Measurements from ENCODE around the gene HOXC6. TPM values are rescaled to one million over a fixed set of nuclear protein-coding genes. Genes with fewer than 3 reads are reported as not detected.

The HOXC6 gene
- total and polyA plus RNA-seq, 4 experiments from 2014 or later: not detected

DNA sequence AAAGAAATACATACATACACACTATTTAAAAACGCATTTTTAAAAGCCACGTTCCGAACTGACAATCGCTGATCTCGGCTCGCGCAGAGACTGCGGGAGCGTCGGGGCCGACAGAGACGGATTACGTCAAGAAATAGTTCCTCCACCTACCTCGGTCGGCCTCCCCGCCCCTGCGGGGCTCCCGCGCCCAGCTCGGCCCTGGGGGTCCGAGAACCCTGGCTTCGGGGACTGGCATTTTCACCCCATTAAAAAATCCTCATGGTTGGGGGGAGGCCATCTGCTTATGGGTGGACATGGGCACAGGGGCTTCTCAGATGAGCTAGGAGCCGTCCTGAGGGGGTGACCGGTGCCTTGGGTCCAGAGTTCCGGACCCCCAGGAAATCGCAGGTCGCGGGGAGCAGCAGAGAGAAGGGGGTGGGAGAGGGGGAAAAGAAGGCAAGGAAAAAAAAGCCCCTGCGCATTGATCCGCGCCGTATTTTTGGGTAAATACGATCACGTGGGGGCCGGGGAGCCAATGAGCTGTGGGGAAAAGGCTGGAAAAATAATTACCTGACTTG is 28.6 kb upstream of the HOXC6 start:
- Histone ChIP-seq H3K36me3 (ENCODE audit: insufficient read depth, low read length) (no peaks in the 10 kb centered on the region), H3K27me3 (ENCODE audit: insufficient read depth, low read length) (peaks cover 91% of the 10 kb centered on the region), H3K4me3 (ENCODE audit: low read length in 2 of 2) (no peak overlapping the region), H3K4me1 (ENCODE audit: insufficient read depth, low read length) (peaks cover 36% of the 10 kb centered on the region), H3K27ac (ENCODE audit: low read depth, low read length) (no peak overlapping the region), H3K9me3 (ENCODE audit: control insufficient read depth in 1 of 2, low read length in 2 of 2) (no peaks in the 10 kb centered on the region)
- intact Hi-C loops (cut with micrococcal nuclease): loop anchor here (10.0 kb wide), 1 partner anchor 355 kb away; no protein-coding TSS in a partner anchor
- peak overlapping the region in 2 of 7 donors; percentile 51 to 78 for H3K27ac Mint-ChIP-seq
- ChIA-PET POLR2A (ENCODE audit: partially characterized antibody) (interaction anchor here (0.6 to 2.0 kb wide), 8 partner anchors 10 to 499 kb away, joined by 3 to 6 read pairs (median 3); partner anchors contain the start of gene HOXC6), CTCF (ENCODE audit: partially characterized antibody) (interaction anchor here (1.3 to 5.3 kb wide), 4 partner anchors 26 to 207 kb away, joined by 3 to 26 read pairs (median 8); no protein-coding TSS in a partner anchor)
- H3K27me3 Mint-ChIP-seq: peaks cover 67 to 82% of the 10 kb centered on the region in 2 donors
- peaks cover 7 to 54% (median 22%) of the 10 kb centered on the region in 4 donors for H3K4me1 Mint-ChIP-seq
- DNase-seq: no peak
- H3K36me3 Mint-ChIP-seq: no peaks in the 10 kb centered on the region
- peak overlapping the region in 6 of 8 donors; percentile 28 to 70 (median 56) for H3K4me3 Mint-ChIP-seq
- peaks cover 0 to 6% (median 0%) of the 10 kb centered on the region in 8 donors for H3K9me3 Mint-ChIP-seq

DNA sequence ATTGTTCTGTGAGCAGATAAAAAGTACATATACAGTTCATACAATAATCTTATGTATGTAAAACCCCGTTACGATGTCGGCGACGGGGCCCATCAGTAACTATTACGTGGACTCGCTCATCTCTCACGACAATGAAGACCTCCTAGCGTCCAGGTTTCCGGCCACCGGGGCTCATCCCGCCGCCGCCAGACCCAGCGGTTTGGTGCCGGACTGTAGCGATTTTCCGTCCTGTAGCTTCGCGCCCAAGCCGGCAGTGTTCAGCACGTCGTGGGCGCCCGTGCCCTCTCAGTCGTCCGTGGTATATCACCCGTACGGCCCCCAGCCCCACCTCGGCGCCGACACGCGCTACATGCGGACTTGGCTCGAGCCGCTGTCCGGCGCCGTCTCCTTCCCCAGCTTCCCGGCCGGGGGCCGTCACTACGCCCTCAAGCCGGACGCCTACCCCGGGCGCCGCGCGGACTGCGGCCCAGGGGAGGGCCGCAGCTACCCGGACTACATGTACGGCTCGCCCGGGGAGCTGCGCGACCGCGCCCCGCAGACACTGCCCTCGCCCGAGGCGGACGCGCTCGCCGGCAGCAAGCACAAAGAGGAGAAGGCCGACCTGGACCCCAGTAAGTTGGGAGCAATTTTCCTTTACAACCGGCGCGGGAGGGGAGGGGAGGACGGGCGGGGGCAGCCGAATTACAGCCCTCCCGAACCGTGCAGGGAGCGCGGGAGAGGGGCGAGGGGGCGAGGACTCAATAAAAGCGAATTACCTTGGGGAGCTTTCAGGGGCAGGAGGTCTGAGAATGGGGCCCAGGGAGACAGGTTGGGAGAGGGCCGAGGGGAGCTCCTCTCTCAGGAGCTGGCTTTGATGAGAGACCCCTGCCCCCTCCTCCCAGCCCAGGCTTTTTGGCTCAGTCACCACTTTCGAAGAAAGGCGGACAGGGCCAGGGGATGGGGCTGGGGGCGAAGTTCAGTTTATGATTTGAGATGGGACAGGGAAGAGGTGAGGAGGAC is 27.8 kb upstream of the HOXC6 start, which contains the start of gene HOXC9:
Gene HOXC9 (plus strand): TSS at position 46 of the 999 bp plus-strand sequence. CDS start 28 bp downstream, at position 74.
- H3K27ac Mint-ChIP-seq: peak within 1 kb of the TSS in 3 of 7 donors; percentile 41 to 78 (median 51)
- ChIA-PET CTCF (ENCODE audit: partially characterized antibody) (interaction anchor here (0.6 to 5.3 kb wide), 6 partner anchors 9 to 215 kb away, joined by 3 to 26 read pairs (median 6); no protein-coding TSS in a partner anchor), POLR2A (ENCODE audit: partially characterized antibody) (interaction anchor here (1.2 to 2.0 kb wide), 6 partner anchors 9 to 498 kb away, joined by 3 to 6 read pairs (median 3); partner anchors contain the start of gene HOXC6)
- Histone ChIP-seq H3K27ac (ENCODE audit: low read depth, low read length) (no peak within 1 kb of the TSS), H3K27me3 (ENCODE audit: insufficient read depth, low read length) (peaks cover 91% of the 10 kb centered on the region), H3K9me3 (ENCODE audit: control insufficient read depth in 1 of 2, low read length in 2 of 2) (no peaks in the 10 kb centered on the region), H3K36me3 (ENCODE audit: insufficient read depth, low read length) (no peaks in the 10 kb centered on the region), H3K4me1 (ENCODE audit: insufficient read depth, low read length) (peaks cover 29% of the 10 kb centered on the region), H3K4me3 (ENCODE audit: low read length in 2 of 2) (no peak within 1 kb of the TSS)
- H3K4me1 Mint-ChIP-seq: peaks cover 1 to 50% (median 17%) of the 10 kb centered on the region in 4 donors
- H3K36me3 Mint-ChIP-seq: no peaks in the 10 kb centered on the region
- peak within 1 kb of the TSS in 7 of 8 donors; percentile 28 to 70 (median 55) for H3K4me3 Mint-ChIP-seq
- peaks cover 0 to 6% (median 0%) of the 10 kb centered on the region in 8 donors for H3K9me3 Mint-ChIP-seq
- DNase-seq: no peak
- H3K27me3 Mint-ChIP-seq: peaks cover 66 to 81% of the 10 kb centered on the region in 2 donors
- intact Hi-C loops (cut with micrococcal nuclease): no loop called here

DNA sequence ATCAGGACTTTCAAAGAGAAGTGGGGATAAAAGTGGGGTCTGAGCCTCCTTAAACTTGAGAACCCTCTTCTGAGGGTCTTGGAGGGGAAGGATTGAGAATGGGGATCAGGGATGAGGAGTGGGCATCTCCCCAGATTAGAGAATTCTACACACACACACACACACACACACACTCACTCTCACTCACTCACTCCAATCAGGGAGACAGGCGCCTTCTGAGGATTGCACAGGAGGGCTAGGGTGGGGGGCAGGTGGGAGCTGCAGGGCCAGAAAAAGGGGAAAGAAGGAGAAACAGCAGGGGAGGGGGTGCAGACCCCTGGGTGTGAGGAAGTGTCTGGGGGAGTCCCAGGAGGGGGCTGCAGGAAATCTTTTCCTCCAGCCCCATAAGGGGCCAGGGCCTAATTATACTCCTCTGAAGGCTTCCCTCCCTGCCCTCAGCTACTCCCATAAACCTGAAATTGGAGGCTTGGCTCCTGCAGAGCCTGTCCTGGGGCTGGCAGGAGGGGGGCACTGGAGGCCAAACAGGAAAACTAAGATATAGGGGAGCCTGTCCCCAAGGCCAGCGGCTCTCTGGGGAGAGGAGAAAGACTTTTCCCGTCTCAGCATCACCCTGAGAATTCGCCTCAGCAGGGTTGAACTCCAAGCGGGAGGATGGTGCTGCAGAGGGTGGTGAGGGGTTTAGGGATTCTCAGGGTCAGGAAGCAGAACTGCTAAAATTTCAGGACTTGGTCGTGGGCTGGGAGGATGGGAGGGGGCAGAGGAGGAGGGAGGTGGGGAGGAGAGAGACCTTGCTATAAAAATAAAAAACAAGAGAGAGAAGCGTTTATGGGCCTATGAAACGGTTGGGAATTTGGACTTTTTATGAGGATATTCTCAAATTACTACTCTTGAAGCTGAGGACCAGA is 26.7 kb upstream of the HOXC6 start:
- H3K9me3 Mint-ChIP-seq: peaks cover 0 to 8% (median 0%) of the 10 kb centered on the region in 8 donors
- H3K9me3 ChIP-seq (ENCODE audit: control insufficient read depth in 1 of 2, low read length in 2 of 2): no peaks in the 10 kb centered on the region
- CTCF ChIA-PET (ENCODE audit: partially characterized antibody): interaction anchor here (1.0 to 5.3 kb wide), 6 partner anchors 10 to 217 kb away, joined by 3 to 26 read pairs (median 5); partner anchors contain the start of gene HOXC5
- H3K36me3 ChIP-seq (ENCODE audit: insufficient read depth, low read length): no peaks in the 10 kb centered on the region
- H3K4me1 Mint-ChIP-seq: peaks cover 8 to 50% (median 21%) of the 10 kb centered on the region in 4 donors
- H3K36me3 Mint-ChIP-seq: no peaks in the 10 kb centered on the region
- no peak overlapping the region for H3K4me3 ChIP-seq (ENCODE audit: low read length in 2 of 2)
- H3K27ac ChIP-seq (ENCODE audit: low read depth, low read length): no peak overlapping the region
- no peak for DNase-seq
- peaks cover 70 to 83% of the 10 kb centered on the region in 2 donors for H3K27me3 Mint-ChIP-seq
- peaks cover 87% of the 10 kb centered on the region for H3K27me3 ChIP-seq (ENCODE audit: insufficient read depth, low read length)
- POLR2A ChIA-PET (ENCODE audit: partially characterized antibody): interaction anchor here (1.3 to 2.0 kb wide), 2 partner anchors 8 to 27 kb away, joined by 3 to 6 read pairs; partner anchors contain the start of gene HOXC6
- peak overlapping the region in 2 of 8 donors; percentile 13 to 30 for H3K4me3 Mint-ChIP-seq
- H3K4me1 ChIP-seq (ENCODE audit: insufficient read depth, low read length): peaks cover 24% of the 10 kb centered on the region
- peak overlapping the region in 1 of 7 donors; percentile 60 for H3K27ac Mint-ChIP-seq
- intact Hi-C loops (cut with micrococcal nuclease): no loop called here

DNA sequence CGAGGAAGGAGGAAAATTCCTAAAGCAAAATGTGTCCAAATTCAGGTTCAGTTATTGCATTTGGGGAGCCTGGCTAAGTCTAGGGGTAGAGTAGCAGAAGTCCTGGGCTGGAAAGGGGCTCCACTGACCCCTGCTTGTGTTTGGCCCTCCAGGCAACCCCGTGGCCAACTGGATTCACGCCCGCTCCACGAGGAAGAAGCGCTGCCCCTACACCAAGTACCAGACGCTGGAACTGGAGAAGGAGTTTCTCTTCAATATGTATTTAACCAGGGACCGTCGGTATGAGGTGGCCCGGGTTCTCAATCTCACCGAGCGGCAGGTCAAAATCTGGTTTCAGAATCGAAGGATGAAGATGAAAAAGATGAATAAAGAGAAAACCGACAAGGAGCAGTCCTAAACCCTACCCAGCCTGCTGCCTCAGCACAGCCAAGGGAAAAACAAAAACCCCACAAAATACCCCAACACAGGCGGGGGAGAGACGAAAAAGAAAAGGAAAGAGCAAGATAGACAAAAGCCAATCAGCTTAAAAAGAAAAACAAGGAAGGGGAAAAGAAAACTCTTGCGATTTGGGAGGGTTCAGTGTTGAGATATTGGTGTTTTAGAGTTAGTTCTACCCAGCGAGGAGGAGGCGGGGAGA is 25.8 kb upstream of the HOXC6 start:
- no peak for DNase-seq
- ChIA-PET POLR2A (ENCODE audit: partially characterized antibody) (no interaction called here), CTCF (ENCODE audit: partially characterized antibody) (interaction anchor here (1.0 to 6.9 kb wide), 6 partner anchors 11 to 216 kb away, joined by 3 to 109 read pairs (median 5); partner anchors contain the start of genes HOXC5 and SMUG1)
- H3K27me3 Mint-ChIP-seq: peaks cover 74 to 86% of the 10 kb centered on the region in 2 donors
- H3K9me3 ChIP-seq (ENCODE audit: control insufficient read depth in 1 of 2, low read length in 2 of 2): no peaks in the 10 kb centered on the region
- H3K27ac ChIP-seq (ENCODE audit: low read depth, low read length): no peak overlapping the region
- H3K4me3 ChIP-seq (ENCODE audit: low read length in 2 of 2): no peak overlapping the region
- peaks cover 8 to 47% (median 24%) of the 10 kb centered on the region in 4 donors for H3K4me1 Mint-ChIP-seq
- H3K9me3 Mint-ChIP-seq: peaks cover 0 to 8% (median 0%) of the 10 kb centered on the region in 8 donors
- intact Hi-C loops (cut with micrococcal nuclease): no loop called here
- H3K4me1 ChIP-seq (ENCODE audit: insufficient read depth, low read length): peaks cover 21% of the 10 kb centered on the region
- H3K36me3 ChIP-seq (ENCODE audit: insufficient read depth, low read length): no peaks in the 10 kb centered on the region
- H3K27me3 ChIP-seq (ENCODE audit: insufficient read depth, low read length): peaks cover 87% of the 10 kb centered on the region
- no peak overlapping the region for H3K4me3 Mint-ChIP-seq
- no peaks in the 10 kb centered on the region for H3K36me3 Mint-ChIP-seq
- peak overlapping the region in 2 of 7 donors; percentile 36 to 60 for H3K27ac Mint-ChIP-seq

DNA sequence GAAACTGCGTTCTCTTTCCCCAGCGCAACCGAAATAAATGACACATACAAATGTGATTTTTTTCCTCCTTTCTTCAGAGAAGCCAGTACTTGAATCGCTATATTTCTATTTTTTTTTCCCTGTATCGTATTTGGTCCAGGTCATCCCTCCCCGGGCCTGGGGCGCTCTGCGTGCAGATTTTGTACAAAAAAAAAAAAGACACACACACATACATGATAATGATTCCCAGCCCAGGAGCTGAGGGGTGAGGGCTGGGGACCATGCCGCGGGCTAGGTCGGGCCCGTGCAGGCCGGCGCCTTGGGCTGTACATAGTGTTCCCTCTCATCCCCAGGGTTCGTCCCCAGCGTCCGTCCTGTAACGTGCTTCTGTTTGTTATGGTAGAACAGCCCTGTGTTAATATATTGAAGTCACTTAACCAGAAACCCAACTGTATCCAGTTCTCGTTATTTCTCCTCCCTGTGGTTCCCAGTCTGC is 25.3 kb upstream of the HOXC6 start:
- H3K4me1 Mint-ChIP-seq: peaks cover 8 to 45% (median 20%) of the 10 kb centered on the region in 4 donors
- H3K36me3 ChIP-seq (ENCODE audit: insufficient read depth, low read length): no peaks in the 10 kb centered on the region
- H3K9me3 ChIP-seq (ENCODE audit: control insufficient read depth in 1 of 2, low read length in 2 of 2): no peaks in the 10 kb centered on the region
- intact Hi-C loops (cut with micrococcal nuclease): no loop called here
- H3K27ac ChIP-seq (ENCODE audit: low read depth, low read length): no peak overlapping the region
- peak overlapping the region in 1 of 7 donors; percentile 60 for H3K27ac Mint-ChIP-seq
- H3K4me3 ChIP-seq (ENCODE audit: low read length in 2 of 2): no peak overlapping the region
- peaks cover 71 to 84% of the 10 kb centered on the region in 2 donors for H3K27me3 Mint-ChIP-seq
- ChIA-PET CTCF (ENCODE audit: partially characterized antibody) (interaction anchor here (1.1 to 6.9 kb wide), 4 partner anchors 189 to 216 kb away, joined by 4 to 109 read pairs (median 54); partner anchors contain the start of gene SMUG1), POLR2A (ENCODE audit: partially characterized antibody) (no interaction called here)
- peaks cover 0 to 8% (median 0%) of the 10 kb centered on the region in 8 donors for H3K9me3 Mint-ChIP-seq
- no peak for DNase-seq
- H3K36me3 Mint-ChIP-seq: no peaks in the 10 kb centered on the region
- peaks cover 20% of the 10 kb centered on the region for H3K4me1 ChIP-seq (ENCODE audit: insufficient read depth, low read length)
- peaks cover 89% of the 10 kb centered on the region for H3K27me3 ChIP-seq (ENCODE audit: insufficient read depth, low read length)
- H3K4me3 Mint-ChIP-seq: no peak overlapping the region

All from CD4-positive, alpha-beta memory T cell (primary cell).